Measurements from ENCODE around the gene PSMD8.

DNA sequence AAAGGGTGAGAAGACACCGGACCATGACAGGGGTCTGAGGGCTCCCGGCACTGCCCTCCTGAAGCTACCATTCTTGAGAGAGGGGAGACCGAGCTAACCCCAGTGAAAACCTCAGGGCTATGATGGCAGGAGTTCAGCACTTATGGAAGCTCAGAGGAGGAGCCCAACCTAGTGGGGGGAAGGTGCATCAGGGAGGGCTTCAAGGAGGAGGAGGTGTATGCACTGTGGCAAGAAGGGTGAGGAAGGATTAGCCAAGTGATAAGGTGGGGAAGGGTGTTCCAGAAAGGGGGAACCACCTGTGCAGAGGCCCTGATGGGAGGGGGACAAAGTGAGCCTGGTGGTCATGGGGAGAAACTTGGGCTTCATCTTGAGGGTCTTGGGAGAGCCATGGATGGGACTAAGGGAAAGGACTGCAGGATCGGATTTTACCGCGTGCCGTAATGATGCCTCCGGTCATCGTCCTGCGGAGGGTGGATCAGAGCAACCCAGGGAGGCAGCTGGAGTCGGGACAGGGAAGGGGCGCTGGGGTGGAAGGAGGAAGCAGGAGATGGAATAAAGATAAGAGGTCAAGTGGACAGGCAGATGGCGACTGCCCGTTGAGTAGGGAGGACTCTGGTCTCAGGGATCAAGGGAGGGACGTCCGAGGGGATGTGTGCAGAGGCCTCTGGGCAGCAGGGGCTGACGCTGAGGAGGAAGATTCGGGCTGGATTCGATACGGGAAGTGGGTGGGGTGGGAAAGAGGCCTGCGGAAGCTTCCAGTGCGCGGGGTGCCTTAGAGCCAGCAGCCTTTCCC, 13.3 kb upstream of the PSMD8 start:
- TF ChIP-seq, protein P1, sequence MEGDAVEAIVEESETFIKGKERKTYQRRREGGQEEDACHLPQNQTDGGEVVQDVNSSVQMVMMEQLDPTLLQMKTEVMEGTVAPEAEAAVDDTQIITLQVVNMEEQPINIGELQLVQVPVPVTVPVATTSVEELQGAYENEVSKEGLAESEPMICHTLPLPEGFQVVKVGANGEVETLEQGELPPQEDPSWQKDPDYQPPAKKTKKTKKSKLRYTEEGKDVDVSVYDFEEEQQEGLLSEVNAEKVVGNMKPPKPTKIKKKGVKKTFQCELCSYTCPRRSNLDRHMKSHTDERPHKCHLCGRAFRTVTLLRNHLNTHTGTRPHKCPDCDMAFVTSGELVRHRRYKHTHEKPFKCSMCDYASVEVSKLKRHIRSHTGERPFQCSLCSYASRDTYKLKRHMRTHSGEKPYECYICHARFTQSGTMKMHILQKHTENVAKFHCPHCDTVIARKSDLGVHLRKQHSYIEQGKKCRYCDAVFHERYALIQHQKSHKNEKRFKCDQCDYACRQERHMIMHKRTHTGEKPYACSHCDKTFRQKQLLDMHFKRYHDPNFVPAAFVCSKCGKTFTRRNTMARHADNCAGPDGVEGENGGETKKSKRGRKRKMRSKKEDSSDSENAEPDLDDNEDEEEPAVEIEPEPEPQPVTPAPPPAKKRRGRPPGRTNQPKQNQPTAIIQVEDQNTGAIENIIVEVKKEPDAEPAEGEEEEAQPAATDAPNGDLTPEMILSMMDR (IDR thresholded peaks at IDR 0.05; ENCODE audit: insufficient read depth, low read depth, low read length): no peak
- no peak for TF ChIP-seq EZH2 (IDR thresholded peaks at IDR 0.05; ENCODE audit: insufficient read depth, low read length)

All from astrocyte (in vitro differentiated cells and primary cell).